HG02588 (cell line): ENCODE data around the gene ANKRD26.
"Not testable (repeated sequence)": the region's sequence is repeated elsewhere in the genome, so short reads cannot be mapped to it uniquely, and the experiment has no call there.

ENCODE experiments used
- ATAC-seq: cut with Tn5 transposase; IDR thresholded peaks from one replicate; pipeline ENCODE4 v1.9.1; 2021; ENCODE audit warnings: mild to moderate bottlenecking, moderate library complexity; ENCODE audit not compliant: unreplicated experiment

The ANKRD26 gene

GRCh38 chr10:27099916-27100812 is at the start of gene ANKRD26:
TSS of gene ANKRD26 (minus strand) at chr10:27100494. CDS start at chr10:27100326, 168 bp downstream.
- ATAC-seq: peak; percentile 74

- ATAC-seq: no peak
Measured at GRCh38 chr10:27147701-27148100, 47.4 kb upstream of the ANKRD26 start.

GRCh38 chr10:27145937-27146336 is 45.6 kb upstream of the ANKRD26 start:
- no peak for ATAC-seq

- ATAC-seq: no peak
Measured at GRCh38 chr10:27143686-27144085, 43.4 kb upstream of the ANKRD26 start.

GRCh38 chr10:27138277-27138676 is 38.0 kb upstream of the ANKRD26 start:
- ATAC-seq: no peak

- no peak for ATAC-seq
Measured at GRCh38 chr10:27134371-27134770, 34.1 kb upstream of the ANKRD26 start.

GRCh38 chr10:27108165-27108564 is 7.9 kb upstream of the ANKRD26 start:
- no peak for ATAC-seq

GRCh38 chr10:27104919-27105318 is 4.6 kb upstream of the ANKRD26 start:
- ATAC-seq: no peak

- ATAC-seq: no peak
Measured at GRCh38 chr10:27100813-27101347, 586 bp upstream of the ANKRD26 start.

- ATAC-seq: no peak
Measured at GRCh38 chr10:27099448-27099847, 846 bp downstream of the ANKRD26 start.

GRCh38 chr10:27088119-27089044 is 11.9 kb downstream of the ANKRD26 start:
- no peak for ATAC-seq

GRCh38 chr10:27072436-27073114 is 27.7 kb downstream of the ANKRD26 start:
- ATAC-seq: no peak

GRCh38 chr10:27068217-27068891 is 31.9 kb downstream of the ANKRD26 start:
- ATAC-seq: no peak

GRCh38 chr10:27065084-27065483 is 35.2 kb downstream of the ANKRD26 start:
- ATAC-seq: no peak

GRCh38 chr10:27052656-27053055 is 47.6 kb downstream of the ANKRD26 start:
- no peak for ATAC-seq

- ATAC-seq: not testable (repeated sequence)
Measured at GRCh38 chr10:27045247-27045646, 55.0 kb downstream of the ANKRD26 start.

GRCh38 chr10:27041196-27041595 is 59.1 kb downstream of the ANKRD26 start:
- no peak for ATAC-seq

GRCh38 chr10:27038168-27038567 is 62.1 kb downstream of the ANKRD26 start:
- no peak for ATAC-seq

- no peak for ATAC-seq
Measured at GRCh38 chr10:27035163-27035562, 65.1 kb downstream of the ANKRD26 start.

- ATAC-seq: no peak
Measured at GRCh38 chr10:27030060-27030459, 70.2 kb downstream of the ANKRD26 start.
